ENCODE measurements around the gene GALC.

Gene GALC

GRCh38 chr14:87901236-87901635, 91.7 kb downstream of the GALC start:
- H3K4me3 ChIP-seq (ENCODE audit: control insufficient read depth, low read depth, low read length): no peak overlapping the region
- no peak for DNase-seq (ENCODE audit: low read depth)
- TF ChIP-seq, protein P1, sequence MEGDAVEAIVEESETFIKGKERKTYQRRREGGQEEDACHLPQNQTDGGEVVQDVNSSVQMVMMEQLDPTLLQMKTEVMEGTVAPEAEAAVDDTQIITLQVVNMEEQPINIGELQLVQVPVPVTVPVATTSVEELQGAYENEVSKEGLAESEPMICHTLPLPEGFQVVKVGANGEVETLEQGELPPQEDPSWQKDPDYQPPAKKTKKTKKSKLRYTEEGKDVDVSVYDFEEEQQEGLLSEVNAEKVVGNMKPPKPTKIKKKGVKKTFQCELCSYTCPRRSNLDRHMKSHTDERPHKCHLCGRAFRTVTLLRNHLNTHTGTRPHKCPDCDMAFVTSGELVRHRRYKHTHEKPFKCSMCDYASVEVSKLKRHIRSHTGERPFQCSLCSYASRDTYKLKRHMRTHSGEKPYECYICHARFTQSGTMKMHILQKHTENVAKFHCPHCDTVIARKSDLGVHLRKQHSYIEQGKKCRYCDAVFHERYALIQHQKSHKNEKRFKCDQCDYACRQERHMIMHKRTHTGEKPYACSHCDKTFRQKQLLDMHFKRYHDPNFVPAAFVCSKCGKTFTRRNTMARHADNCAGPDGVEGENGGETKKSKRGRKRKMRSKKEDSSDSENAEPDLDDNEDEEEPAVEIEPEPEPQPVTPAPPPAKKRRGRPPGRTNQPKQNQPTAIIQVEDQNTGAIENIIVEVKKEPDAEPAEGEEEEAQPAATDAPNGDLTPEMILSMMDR (IDR thresholded peaks at IDR 0.05; ENCODE audit: control insufficient read depth, insufficient read depth, low read depth, low read length, missing control alignments): no peak

DNA sequence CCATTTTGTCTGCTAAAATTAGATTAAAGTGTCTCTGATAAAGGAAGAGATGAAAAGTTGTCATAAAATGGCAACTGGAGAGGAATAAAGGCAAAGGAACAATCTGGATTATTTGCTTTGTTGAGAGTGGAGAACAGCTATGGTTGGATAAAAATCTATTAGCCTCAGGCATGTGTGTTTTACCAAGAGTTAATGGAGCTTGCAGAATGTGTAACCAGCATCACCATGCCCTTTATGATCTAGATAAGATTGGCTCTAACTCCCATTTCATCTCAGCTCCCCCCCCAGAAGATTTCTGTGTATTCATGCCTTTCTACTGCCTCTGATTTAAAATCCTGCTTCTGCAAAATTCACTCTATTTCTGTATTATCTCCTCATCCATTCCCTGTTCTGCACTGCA, 93.8 kb downstream of the GALC start:
- H3K4me3 ChIP-seq (ENCODE audit: control insufficient read depth, low read depth, low read length): no peak overlapping the region
- no peak for DNase-seq (ENCODE audit: low read depth)
- TF ChIP-seq, protein P1 (IDR thresholded peaks at IDR 0.05; ENCODE audit: control insufficient read depth, insufficient read depth, low read depth, low read length, missing control alignments): no peak

GRCh38 chr14:87898301-87898700, 94.7 kb downstream of the GALC start:
- DNase-seq (ENCODE audit: low read depth): no peak
- TF ChIP-seq, protein P1 (IDR thresholded peaks at IDR 0.05; ENCODE audit: control insufficient read depth, insufficient read depth, low read depth, low read length, missing control alignments): no peak
- no peak overlapping the region for H3K4me3 ChIP-seq (ENCODE audit: control insufficient read depth, low read depth, low read length)

DNA sequence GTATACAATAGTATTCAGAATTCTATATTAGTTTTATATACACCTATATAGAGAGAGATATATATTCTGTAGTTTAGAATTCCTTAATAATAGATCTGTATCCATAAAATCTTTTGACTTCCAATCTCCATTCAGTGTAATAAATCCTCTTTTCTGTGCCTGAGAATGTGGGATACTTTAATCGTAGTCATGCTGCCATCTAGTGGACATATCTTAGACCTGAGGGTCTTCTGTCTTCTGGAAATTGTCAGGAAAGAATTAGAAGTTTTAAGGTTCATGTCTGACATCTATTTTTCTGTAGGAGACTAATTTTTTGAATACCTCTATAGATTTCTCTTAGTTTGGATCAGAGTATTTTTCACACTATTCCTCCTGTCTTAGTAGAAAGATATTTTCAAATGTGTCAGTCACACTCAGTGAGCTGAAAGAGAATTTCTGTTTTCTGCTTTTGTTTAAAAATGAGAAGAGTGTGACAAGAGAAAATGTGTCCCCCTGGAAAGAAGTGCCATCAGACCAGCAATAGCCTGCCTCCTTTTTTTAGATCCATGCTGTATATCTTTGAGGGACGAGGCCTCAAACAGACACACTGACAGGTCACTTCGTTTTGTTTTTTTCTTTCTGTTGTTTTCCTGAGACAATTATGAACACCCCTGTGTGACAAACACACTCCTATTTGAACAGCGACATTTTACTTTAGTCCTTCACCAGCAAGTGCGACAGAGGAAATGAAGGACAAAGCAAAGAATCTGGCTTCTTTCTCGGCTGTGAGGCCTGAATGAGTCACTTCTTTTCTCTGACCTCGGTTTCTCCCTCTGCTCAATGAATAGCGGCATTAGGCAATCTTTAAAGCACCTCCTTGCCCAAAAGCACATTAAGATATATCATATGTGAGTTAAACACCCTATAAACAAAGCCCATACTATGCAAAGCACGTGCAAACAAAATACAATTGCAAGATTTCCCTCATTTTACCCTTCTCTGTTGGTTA, 96.3 kb downstream of the GALC start:
- no peak for DNase-seq (ENCODE audit: low read depth)
- TF ChIP-seq, protein P1 (IDR thresholded peaks at IDR 0.05; ENCODE audit: control insufficient read depth, insufficient read depth, low read depth, low read length, missing control alignments): peak; percentile 53
- no peak overlapping the region for H3K4me3 ChIP-seq (ENCODE audit: control insufficient read depth, low read depth, low read length)

DNA sequence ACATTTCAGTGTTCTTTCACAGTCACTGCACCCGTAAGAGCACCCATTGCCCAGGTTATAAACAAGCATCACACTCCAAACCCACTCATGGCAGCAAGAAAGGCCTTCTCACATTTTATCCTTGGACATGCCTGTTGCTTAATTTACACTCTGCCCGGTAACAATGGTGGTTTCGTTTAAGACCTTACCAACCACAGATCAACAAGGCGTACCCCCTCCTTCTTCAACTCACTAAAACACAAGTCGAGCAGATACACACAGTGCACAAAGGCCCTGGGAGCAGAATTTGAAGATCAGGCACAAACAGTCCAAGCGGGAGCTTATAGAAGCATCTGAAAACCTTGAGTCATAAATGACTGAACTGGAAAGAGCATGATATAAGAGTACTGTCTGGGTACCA, 98.1 kb downstream of the GALC start:
- no peak for DNase-seq (ENCODE audit: low read depth)
- TF ChIP-seq, protein P1 (IDR thresholded peaks at IDR 0.05; ENCODE audit: control insufficient read depth, insufficient read depth, low read depth, low read length, missing control alignments): no peak
- H3K4me3 ChIP-seq (ENCODE audit: control insufficient read depth, low read depth, low read length): no peak overlapping the region

- no peak overlapping the region for H3K4me3 ChIP-seq (ENCODE audit: control insufficient read depth, low read depth, low read length)
- DNase-seq (ENCODE audit: low read depth): no peak
- TF ChIP-seq, protein P1 (IDR thresholded peaks at IDR 0.05; ENCODE audit: control insufficient read depth, insufficient read depth, low read depth, low read length, missing control alignments): no peak
Measured at GRCh38 chr14:87892763-87893162, 100.2 kb downstream of the GALC start.

All from AG09309 (cell line).